Ishikawa (cell line): Measurements from ENCODE around the gene MAGEL2.

Source experiments
- CEBPB ChIP-seq: IDR thresholded peaks from 2 replicates; pipeline ENCODE4 v1.6.1; 2012
- TAF1 ChIP-seq: IDR thresholded peaks from 2 replicates; pipeline ENCODE4 v1.6.1; 2012; ENCODE audit warnings: low read depth, mild to moderate bottlenecking
- USF1 ChIP-seq: IDR thresholded peaks from 2 replicates; pipeline ENCODE4 v1.6.1; 2012

GRCh38 chr15:23686466-23687142 is 38.9 kb upstream of the MAGEL2 start:
- no peak for TF ChIP-seq USF1
- no peak for TF ChIP-seq TAF1
- TF ChIP-seq CEBPB: no peak
